Measurements from ENCODE around the gene LCN2.
A peak's percentile ranks its signal among the peaks of the same experiment; 100 is the strongest.

LCN2 gene

GRCh38 chr9:128115187-128116103 is 33.8 kb upstream of the LCN2 start:
- no peak overlapping the region for H3K4me3 ChIP-seq (ENCODE audit: low read length)
- TF ChIP-seq, protein P1, sequence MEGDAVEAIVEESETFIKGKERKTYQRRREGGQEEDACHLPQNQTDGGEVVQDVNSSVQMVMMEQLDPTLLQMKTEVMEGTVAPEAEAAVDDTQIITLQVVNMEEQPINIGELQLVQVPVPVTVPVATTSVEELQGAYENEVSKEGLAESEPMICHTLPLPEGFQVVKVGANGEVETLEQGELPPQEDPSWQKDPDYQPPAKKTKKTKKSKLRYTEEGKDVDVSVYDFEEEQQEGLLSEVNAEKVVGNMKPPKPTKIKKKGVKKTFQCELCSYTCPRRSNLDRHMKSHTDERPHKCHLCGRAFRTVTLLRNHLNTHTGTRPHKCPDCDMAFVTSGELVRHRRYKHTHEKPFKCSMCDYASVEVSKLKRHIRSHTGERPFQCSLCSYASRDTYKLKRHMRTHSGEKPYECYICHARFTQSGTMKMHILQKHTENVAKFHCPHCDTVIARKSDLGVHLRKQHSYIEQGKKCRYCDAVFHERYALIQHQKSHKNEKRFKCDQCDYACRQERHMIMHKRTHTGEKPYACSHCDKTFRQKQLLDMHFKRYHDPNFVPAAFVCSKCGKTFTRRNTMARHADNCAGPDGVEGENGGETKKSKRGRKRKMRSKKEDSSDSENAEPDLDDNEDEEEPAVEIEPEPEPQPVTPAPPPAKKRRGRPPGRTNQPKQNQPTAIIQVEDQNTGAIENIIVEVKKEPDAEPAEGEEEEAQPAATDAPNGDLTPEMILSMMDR (IDR thresholded peaks at IDR 0.05; ENCODE audit: insufficient read depth, low read depth, low read length, missing control alignments): no peak
- no peak for DNase-seq (ENCODE audit: low read depth)

GRCh38 chr9:128116104-128117083 is 32.9 kb upstream of the LCN2 start:
- DNase-seq (ENCODE audit: low read depth): no peak
- no peak overlapping the region for H3K4me3 ChIP-seq (ENCODE audit: low read length)
- TF ChIP-seq, protein P1 (IDR thresholded peaks at IDR 0.05; ENCODE audit: insufficient read depth, low read depth, low read length, missing control alignments): no peak

GRCh38 chr9:128117613-128118471 is 31.4 kb upstream of the LCN2 start:
- TF ChIP-seq, protein P1 (IDR thresholded peaks at IDR 0.05; ENCODE audit: insufficient read depth, low read depth, low read length, missing control alignments): peak; percentile 100
- H3K4me3 ChIP-seq (ENCODE audit: low read length): no peak overlapping the region
- peak; percentile 85 for DNase-seq (ENCODE audit: low read depth)

- TF ChIP-seq, protein P1 (IDR thresholded peaks at IDR 0.05; ENCODE audit: insufficient read depth, low read depth, low read length, missing control alignments): no peak
- DNase-seq (ENCODE audit: low read depth): peak; percentile 26
- no peak overlapping the region for H3K4me3 ChIP-seq (ENCODE audit: low read length)
These were observed 30.8 kb upstream of the LCN2 start for GRCh38 chr9:128118472-128118857.

- no peak overlapping the region for H3K4me3 ChIP-seq (ENCODE audit: low read length)
- TF ChIP-seq, protein P1 (IDR thresholded peaks at IDR 0.05; ENCODE audit: insufficient read depth, low read depth, low read length, missing control alignments): no peak
- DNase-seq (ENCODE audit: low read depth): no peak
These were observed 30.1 kb upstream of the LCN2 start for GRCh38 chr9:128118971-128119665.

All from epithelial cell of esophagus (primary cell).